HEK293 (cell line): ENCODE results near the gene PTPRN2.

Experiments
- CTCF ChIA-PET: fragments of 350-600 bp; formaldehyde crosslinking; extraction: SDS; loops from one replicate; lab custom pipeline; 2021; ENCODE audit warnings: antibody characterized with exemption; lab: Yijun Ruan, JAX
- POLR2A ChIA-PET: fragments of 300-600 bp; formaldehyde crosslinking; extraction: SDS; loops from one replicate; lab custom pipeline; 2020; ENCODE audit warnings: antibody characterized with exemption, inconsistent platforms; lab: Yijun Ruan, JAX
- H3K27ac ChIP-seq: fragments of 200-500 bp; sonication (Bioruptor generic); 2 replicates; pipeline ENCODE4 v1.5.1; 2014; ENCODE audit warnings: low read depth, low read length, control low read depth, inconsistent platforms; ENCODE audit errors: extremely low read depth
- H3K36me3 ChIP-seq, 2 experiments: fragments of 200-500 bp in 1 of 2; sonication (Bioruptor generic) in 1 of 2; 1 replicate in 1 of 2; 2 replicates in 1 of 2; pipeline ENCODE4 v1.5.1; 2014 to 2017; ENCODE audit warnings: inconsistent platforms in 2 of 2, low read length in 2 of 2; ENCODE audit not compliant: control insufficient read depth in 2 of 2, insufficient read depth in 1 of 2
- H3K4me1 ChIP-seq: fragments of 200-500 bp; sonication (Bioruptor generic); 2 replicates; pipeline ENCODE4 v1.5.1; 2014; ENCODE audit warnings: mild to moderate bottlenecking, low read length, inconsistent platforms; ENCODE audit not compliant: control insufficient read depth, insufficient read depth
- H3K4me3 ChIP-seq: 2 replicates; pipeline ENCODE4 v1.5.1; 2011; ENCODE audit warnings: low read depth, mild to moderate bottlenecking, control low read depth, low read length, moderate library complexity
- H3K9me3 ChIP-seq: fragments of 200-500 bp; sonication (Bioruptor generic); 2 replicates; pipeline ENCODE4 v1.5.1; 2014; ENCODE audit warnings: low read depth, low read length, inconsistent platforms; ENCODE audit not compliant: control insufficient read depth, insufficient read depth
- PRDM1 ChIP-seq: fragments of 450-650 bp; formaldehyde crosslinking; IDR thresholded peaks from 2 replicates; pipeline ENCODE4; 2016; ENCODE audit warnings: missing biosample characterization, missing genetic modification characterization
- SCRT2 ChIP-seq: fragments of 450-650 bp; formaldehyde crosslinking; IDR thresholded peaks from 2 replicates; pipeline ENCODE4 v1.5.1; 2016; ENCODE audit warnings: missing biosample characterization, missing genetic modification characterization
- TCF7L2 ChIP-seq: IDR thresholded peaks from 2 replicates; pipeline ENCODE4 v1.6.1; 2011; ENCODE audit warnings: low read depth, mild to moderate bottlenecking, inconsistent platforms, low read length, moderate library complexity, borderline replicate concordance
- ZBTB20 ChIP-seq: fragments of 450-650 bp; formaldehyde crosslinking; IDR thresholded peaks from 2 replicates; pipeline ENCODE4 v1.5.1; 2016; ENCODE audit warnings: missing biosample characterization, missing genetic modification characterization
- ZIC2 ChIP-seq: fragments of 450-650 bp; formaldehyde crosslinking; IDR thresholded peaks from 2 replicates; pipeline ENCODE4 v1.5.1; 2016; ENCODE audit warnings: missing biosample characterization, missing genetic modification characterization
- ZNF121 ChIP-seq: fragments of 450-650 bp; formaldehyde crosslinking; IDR thresholded peaks from 2 replicates; pipeline ENCODE4 v1.5.1; 2016; ENCODE audit warnings: missing biosample characterization, missing genetic modification characterization
- ZNF138 ChIP-seq: fragments of 450-650 bp; formaldehyde crosslinking; IDR thresholded peaks from 2 replicates; pipeline ENCODE4 v1.5.1; 2016; ENCODE audit warnings: missing biosample characterization, missing genetic modification characterization, borderline replicate concordance
- ZNF223 ChIP-seq: fragments of 450-650 bp; formaldehyde crosslinking; IDR thresholded peaks from 2 replicates; pipeline ENCODE4 v1.5.1; 2016; ENCODE audit warnings: missing biosample characterization, missing genetic modification characterization
- ZNF350 ChIP-seq: fragments of 450-650 bp; formaldehyde crosslinking; IDR thresholded peaks from 2 replicates; pipeline ENCODE4 v1.5.0; 2017; ENCODE audit warnings: missing biosample characterization, mild to moderate bottlenecking, missing genetic modification characterization
- ZNF354C ChIP-seq: fragments of 450-650 bp; formaldehyde crosslinking; IDR thresholded peaks from 2 replicates; pipeline ENCODE4 v1.5.1; 2016; ENCODE audit warnings: missing biosample characterization, missing genetic modification characterization, low read depth, borderline replicate concordance
- ZNF473 ChIP-seq: fragments of 450-650 bp; formaldehyde crosslinking; IDR thresholded peaks from 2 replicates; pipeline ENCODE4 v1.5.1; 2017; ENCODE audit warnings: missing biosample characterization, missing genetic modification characterization
- ZNF544 ChIP-seq: fragments of 450-650 bp; formaldehyde crosslinking; IDR thresholded peaks from 2 replicates; pipeline ENCODE4 v1.5.0; 2017; ENCODE audit warnings: missing biosample characterization, missing genetic modification characterization
- ZNF629 ChIP-seq: fragments of 450-650 bp; formaldehyde crosslinking; IDR thresholded peaks from 2 replicates; pipeline ENCODE4 v1.5.1; 2017; ENCODE audit warnings: missing biosample characterization, missing genetic modification characterization
- ZNF776 ChIP-seq: fragments of 450-650 bp; formaldehyde crosslinking; IDR thresholded peaks from 2 replicates; pipeline ENCODE4 v1.5.0; 2017; ENCODE audit warnings: missing biosample characterization, missing genetic modification characterization, borderline replicate concordance
- TF ChIP-seq, protein P1 (sequence below): fragments of 450-650 bp; formaldehyde crosslinking; IDR thresholded peaks from 2 replicates; pipeline ENCODE4 v1.5.1; 2016; ENCODE audit warnings: missing biosample characterization, missing genetic modification characterization
- TF ChIP-seq, protein P2 (sequence below): fragments of 450-650 bp; formaldehyde crosslinking; IDR thresholded peaks from 2 replicates; pipeline ENCODE4 v1.5.1; 2017; ENCODE audit warnings: missing biosample characterization, missing genetic modification characterization
- TF ChIP-seq, protein P3 (sequence below): fragments of 450-650 bp; formaldehyde crosslinking; IDR thresholded peaks from 2 replicates; pipeline ENCODE4 v1.5.1; 2016; ENCODE audit warnings: missing biosample characterization, missing genetic modification characterization
- TF ChIP-seq, protein P4 (sequence below): fragments of 450-650 bp; formaldehyde crosslinking; IDR thresholded peaks from 2 replicates; pipeline ENCODE4 v1.5.1; 2017; ENCODE audit warnings: missing biosample characterization, mild to moderate bottlenecking, missing genetic modification characterization, moderate library complexity
- TF ChIP-seq, protein P5 (sequence below): fragments of 450-650 bp; formaldehyde crosslinking; conservative IDR thresholded peaks from 2 replicates; pipeline ENCODE4 v1.5.1; 2016; ENCODE audit warnings: low read depth, missing biosample characterization, missing genetic modification characterization

The PTPRN2 gene

DNA sequence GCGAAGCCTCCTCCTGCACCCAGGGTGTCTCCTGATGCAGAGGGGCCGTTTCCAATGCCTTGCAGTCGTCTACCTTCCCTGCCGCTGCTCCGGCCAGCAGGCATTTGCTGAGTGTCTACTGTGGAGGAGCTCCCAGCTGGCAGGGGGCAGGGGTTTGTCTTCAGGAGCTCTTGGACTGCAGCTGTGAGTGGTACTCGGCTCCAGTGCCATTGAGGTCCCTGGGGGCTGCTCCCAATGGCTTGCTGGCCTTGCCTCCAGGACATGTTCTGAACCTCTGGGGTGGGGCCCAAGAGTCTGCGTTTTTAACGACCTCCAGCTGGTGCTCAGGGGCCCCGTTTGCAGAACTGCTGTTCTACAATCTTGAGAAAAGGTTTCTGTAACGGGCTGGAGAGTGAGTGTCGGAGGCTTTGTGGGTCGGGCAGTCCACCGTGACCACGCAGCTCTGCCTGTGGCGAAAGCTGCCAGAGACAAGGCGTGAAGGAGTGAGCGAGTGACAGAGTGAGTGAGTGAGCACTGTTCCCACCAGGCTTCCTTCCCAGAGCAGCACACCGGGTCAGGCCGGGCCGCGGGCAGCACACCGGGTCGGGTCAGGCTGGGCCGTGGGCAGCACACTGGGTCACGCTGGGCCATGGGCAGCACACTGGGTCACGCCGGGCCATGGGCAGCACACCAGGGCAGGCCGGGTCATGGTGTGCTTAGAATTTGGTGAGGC lies 520.2 kb downstream of the PTPRN2 start:
- POLR2A ChIA-PET, result no interaction called here
- CTCF ChIA-PET, result interaction anchor here (0.6 kb wide), 2 partner anchors 60 to 1266 kb away, joined by 3 read pairs; no protein-coding TSS in a partner anchor
- no peaks in the 10 kb centered on the region for H3K4me1 ChIP-seq

DNA sequence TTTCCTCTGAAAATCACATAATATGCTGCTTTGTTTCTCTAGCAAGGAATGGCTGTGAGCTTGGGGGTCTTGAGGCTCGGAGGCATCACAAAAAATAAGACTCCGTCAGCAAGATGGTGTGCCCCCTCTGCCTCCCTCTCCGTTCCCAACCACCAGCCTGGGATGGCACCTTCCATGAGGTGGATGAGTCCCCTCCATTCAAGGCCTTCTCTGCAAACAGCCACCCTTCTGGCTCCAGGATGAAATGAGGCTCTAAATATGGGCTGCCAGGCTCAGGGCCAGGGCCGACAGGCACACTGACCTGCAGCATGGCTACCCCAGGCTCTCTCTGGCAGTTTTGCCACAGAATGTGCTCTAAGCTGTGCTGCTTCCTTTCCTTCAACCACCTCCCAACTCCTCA lies 521.5 kb downstream of the PTPRN2 start:
- no peaks in the 10 kb centered on the region for H3K9me3 ChIP-seq
- POLR2A ChIA-PET, result no interaction called here
- H3K4me1 ChIP-seq, result no peaks in the 10 kb centered on the region
- TF ChIP-seq ZNF473 (tag by site-specific recombination), result no peak
- TF ChIP-seq, protein P1, sequence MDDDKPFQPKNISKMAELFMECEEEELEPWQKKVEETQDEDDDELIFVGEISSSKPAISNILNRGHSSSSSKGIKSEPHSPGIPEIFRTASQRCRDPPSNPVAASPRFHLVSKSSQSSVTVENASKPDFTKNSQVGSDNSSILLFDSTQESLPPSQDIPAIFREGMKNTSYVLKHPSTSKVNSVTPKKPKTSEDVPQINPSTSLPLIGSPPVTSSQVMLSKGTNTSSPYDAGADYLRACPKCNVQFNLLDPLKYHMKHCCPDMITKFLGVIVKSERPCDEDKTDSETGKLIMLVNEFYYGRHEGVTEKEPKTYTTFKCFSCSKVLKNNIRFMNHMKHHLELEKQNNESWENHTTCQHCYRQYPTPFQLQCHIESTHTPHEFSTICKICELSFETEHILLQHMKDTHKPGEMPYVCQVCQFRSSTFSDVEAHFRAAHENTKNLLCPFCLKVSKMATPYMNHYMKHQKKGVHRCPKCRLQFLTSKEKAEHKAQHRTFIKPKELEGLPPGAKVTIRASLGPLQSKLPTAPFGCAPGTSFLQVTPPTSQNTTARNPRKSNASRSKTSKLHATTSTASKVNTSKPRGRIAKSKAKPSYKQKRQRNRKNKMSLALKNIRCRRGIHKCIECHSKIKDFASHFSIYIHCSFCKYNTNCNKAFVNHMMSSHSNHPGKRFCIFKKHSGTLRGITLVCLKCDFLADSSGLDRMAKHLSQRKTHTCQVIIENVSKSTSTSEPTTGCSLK (tag by site-specific recombination), result no peak
- TF ChIP-seq, all 188 proteins: peak for 0
- Histone ChIP-seq H3K36me3 (no peaks in the 10 kb centered on the region), H3K4me3 (no peak overlapping the region), H3K27ac (no peak overlapping the region)
- CTCF ChIA-PET, result no interaction called here

More for the DNA sequence above, 520.2 kb downstream of the PTPRN2 start:
- H3K27ac ChIP-seq, result no peak overlapping the region
- no peak overlapping the region for H3K4me3 ChIP-seq
- no peaks in the 10 kb centered on the region for H3K36me3 ChIP-seq
- H3K9me3 ChIP-seq, result no peaks in the 10 kb centered on the region
- TF ChIP-seq, protein P2, sequence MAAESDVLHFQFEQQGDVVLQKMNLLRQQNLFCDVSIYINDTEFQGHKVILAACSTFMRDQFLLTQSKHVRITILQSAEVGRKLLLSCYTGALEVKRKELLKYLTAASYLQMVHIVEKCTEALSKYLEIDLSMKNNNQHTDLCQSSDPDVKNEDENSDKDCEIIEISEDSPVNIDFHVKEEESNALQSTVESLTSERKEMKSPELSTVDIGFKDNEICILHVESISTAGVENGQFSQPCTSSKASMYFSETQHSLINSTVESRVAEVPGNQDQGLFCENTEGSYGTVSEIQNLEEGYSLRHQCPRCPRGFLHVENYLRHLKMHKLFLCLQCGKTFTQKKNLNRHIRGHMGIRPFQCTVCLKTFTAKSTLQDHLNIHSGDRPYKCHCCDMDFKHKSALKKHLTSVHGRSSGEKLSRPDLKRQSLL (tag by site-specific recombination), result no peak
- TF ChIP-seq ZIC2 (peak; percentile 47; the same call in 1 of the 2 replicates), ZNF544 (no peak)

DNA sequence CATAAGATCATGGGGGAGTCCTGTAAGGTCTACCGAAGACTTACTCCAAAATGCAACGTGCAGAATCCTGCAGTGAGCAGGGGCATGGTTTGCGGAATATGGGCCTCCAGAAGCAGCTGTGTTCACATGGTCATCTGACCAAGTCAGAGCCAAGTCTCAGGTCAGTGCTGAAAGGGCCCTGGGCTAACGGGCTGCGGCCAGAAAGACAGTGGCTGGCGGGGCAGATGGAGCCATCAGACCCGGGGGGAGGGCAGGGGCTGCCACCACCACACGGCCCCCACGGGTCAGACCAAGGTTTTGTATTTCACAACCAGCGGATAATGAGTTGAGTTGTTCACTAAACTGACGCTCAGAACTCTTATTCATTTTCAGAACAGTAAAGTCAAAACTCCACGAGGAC lies 522.3 kb downstream of the PTPRN2 start:
- Histone ChIP-seq H3K9me3 (no peaks in the 10 kb centered on the region), H3K4me3 (no peak overlapping the region), H3K4me1 (no peaks in the 10 kb centered on the region), H3K36me3 (no peaks in the 10 kb centered on the region), H3K27ac (no peak overlapping the region)
- ChIA-PET CTCF (no interaction called here), POLR2A (no interaction called here)
- TF ChIP-seq ZBTB20 (no peak), ZNF138 (tag by site-specific recombination) (no peak), ZNF223 (no peak), PRDM1 (tag by site-specific recombination) (no peak), ZNF350 (tag by site-specific recombination) (no peak), ZNF629 (tag by site-specific recombination) (no peak), ZNF121 (no peak), ZNF776 (tag by site-specific recombination) (no peak), ZNF354C (no peak), TCF7L2 (no peak), SCRT2 (tag by site-specific recombination) (no peak)
- TF ChIP-seq, protein P3, sequence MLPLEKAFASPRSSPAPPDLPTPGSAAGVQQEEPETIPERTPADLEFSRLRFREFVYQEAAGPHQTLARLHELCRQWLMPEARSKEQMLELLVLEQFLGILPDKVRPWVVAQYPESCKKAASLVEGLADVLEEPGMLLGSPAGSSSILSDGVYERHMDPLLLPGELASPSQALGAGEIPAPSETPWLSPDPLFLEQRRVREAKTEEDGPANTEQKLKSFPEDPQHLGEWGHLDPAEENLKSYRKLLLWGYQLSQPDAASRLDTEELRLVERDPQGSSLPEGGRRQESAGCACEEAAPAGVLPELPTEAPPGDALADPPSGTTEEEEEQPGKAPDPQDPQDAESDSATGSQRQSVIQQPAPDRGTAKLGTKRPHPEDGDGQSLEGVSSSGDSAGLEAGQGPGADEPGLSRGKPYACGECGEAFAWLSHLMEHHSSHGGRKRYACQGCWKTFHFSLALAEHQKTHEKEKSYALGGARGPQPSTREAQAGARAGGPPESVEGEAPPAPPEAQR (tag by site-specific recombination), result no peak
- TF ChIP-seq, protein P4, sequence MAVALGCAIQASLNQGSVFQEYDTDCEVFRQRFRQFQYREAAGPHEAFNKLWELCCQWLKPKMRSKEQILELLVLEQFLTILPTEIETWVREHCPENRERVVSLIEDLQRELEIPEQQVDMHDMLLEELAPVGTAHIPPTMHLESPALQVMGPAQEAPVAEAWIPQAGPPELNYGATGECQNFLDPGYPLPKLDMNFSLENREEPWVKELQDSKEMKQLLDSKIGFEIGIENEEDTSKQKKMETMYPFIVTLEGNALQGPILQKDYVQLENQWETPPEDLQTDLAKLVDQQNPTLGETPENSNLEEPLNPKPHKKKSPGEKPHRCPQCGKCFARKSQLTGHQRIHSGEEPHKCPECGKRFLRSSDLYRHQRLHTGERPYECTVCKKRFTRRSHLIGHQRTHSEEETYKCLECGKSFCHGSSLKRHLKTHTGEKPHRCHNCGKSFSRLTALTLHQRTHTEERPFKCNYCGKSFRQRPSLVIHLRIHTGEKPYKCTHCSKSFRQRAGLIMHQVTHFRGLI (tag by site-specific recombination), result no peak
- TF ChIP-seq, protein P5, sequence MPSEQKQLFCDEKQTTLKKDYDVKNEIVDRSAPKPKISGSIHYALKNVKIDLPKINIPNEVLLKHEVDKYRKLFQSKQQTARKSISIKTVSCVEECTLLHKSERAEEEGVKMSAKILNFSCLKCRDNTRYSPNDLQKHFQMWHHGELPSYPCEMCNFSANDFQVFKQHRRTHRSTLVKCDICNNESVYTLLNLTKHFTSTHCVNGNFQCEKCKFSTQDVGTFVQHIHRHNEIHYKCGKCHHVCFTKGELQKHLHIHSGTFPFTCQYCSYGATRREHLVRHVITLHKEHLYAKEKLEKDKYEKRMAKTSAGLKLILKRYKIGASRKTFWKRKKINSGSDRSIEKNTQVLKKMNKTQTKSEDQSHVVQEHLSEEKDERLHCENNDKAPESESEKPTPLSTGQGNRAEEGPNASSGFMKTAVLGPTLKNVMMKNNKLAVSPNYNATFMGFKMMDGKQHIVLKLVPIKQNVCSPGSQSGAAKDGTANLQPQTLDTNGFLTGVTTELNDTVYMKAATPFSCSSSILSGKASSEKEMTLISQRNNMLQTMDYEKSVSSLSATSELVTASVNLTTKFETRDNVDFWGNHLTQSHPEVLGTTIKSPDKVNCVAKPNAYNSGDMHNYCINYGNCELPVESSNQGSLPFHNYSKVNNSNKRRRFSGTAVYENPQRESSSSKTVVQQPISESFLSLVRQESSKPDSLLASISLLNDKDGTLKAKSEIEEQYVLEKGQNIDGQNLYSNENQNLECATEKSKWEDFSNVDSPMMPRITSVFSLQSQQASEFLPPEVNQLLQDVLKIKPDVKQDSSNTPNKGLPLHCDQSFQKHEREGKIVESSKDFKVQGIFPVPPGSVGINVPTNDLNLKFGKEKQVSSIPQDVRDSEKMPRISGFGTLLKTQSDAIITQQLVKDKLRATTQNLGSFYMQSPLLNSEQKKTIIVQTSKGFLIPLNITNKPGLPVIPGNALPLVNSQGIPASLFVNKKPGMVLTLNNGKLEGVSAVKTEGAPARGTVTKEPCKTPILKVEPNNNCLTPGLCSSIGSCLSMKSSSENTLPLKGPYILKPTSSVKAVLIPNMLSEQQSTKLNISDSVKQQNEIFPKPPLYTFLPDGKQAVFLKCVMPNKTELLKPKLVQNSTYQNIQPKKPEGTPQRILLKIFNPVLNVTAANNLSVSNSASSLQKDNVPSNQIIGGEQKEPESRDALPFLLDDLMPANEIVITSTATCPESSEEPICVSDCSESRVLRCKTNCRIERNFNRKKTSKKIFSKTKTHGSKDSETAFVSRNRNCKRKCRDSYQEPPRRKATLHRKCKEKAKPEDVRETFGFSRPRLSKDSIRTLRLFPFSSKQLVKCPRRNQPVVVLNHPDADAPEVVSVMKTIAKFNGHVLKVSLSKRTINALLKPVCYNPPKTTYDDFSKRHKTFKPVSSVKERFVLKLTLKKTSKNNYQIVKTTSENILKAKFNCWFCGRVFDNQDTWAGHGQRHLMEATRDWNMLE (tag by site-specific recombination), result no peak
